ENCODE data around the gene LPIN2.

LPIN2 gene

DNA sequence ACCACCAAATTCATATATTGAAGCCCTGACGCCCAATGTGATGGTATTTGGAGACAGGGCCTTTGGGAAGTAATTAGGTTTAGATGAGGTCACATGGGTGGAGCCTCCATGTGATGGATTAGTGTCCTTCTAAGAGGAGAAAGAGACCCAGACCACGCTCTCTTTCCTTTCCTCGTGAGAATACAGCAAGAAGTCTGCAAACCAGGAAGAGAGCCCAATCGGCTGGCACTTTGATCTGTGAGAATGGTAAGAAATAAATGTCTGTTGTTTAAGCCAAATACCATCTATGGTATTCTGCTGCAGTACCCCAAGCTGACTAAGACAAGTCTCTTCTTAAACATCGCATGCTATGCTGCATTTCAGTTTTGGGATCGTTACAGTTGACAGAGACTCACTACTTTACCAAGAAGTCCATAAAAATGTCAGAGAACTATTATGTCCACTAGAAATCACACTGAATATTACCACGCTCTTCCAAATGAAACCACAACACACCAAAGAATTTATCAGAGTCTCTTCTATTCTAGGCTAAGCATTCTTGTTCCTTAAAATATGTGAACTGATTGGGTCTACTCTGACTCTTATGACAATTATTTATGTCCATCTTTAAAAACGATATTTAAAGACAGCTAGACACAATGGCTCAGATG, 48.5 kb downstream of the LPIN2 start:
- no peak for DNase-seq (ENCODE audit: low read depth in 1 of 2, low spot score in 1 of 2)
